ENCODE data around the gene FGD2. TPM values are rescaled to one million over a fixed set of nuclear protein-coding genes. Genes with fewer than 3 reads are reported as not detected.
A peak's percentile ranks its signal among the peaks of the same experiment; 100 is the strongest.

The FGD2 gene
- total RNA-seq, 1 experiment from 2014 or later, result 0.44 TPM

- TF ChIP-seq EZH2 (IDR thresholded peaks at IDR 0.05; ENCODE audit: low read length, unreplicated experiment), result no peak
- peak; percentile 83 for TF ChIP-seq CTCF (conservative IDR thresholded peaks at IDR 0.05; ENCODE audit: low read depth, low read length)
- H3K4me1 ChIP-seq (ENCODE audit: insufficient read depth, low read length), result peaks cover 54% of the 10 kb centered on the region
- POLR2A ChIA-PET (ENCODE audit: unreplicated experiment), result interaction anchor here (0.9 kb wide), 1 partner anchor 68 kb away, joined by 3 read pairs; no protein-coding TSS in a partner anchor
Measured at GRCh38 chr6:37059344-37060194, 54.1 kb downstream of the FGD2 start.

GRCh38 chr6:37060195-37060559, 54.7 kb downstream of the FGD2 start:
- intact Hi-C loops (cut with micrococcal nuclease), result no loop called here
- Histone ChIP-seq H3K27ac (ENCODE audit: low read length) (peak overlapping the region; percentile 91), H3K36me3 (ENCODE audit: low read depth, low read length) (no peaks in the 10 kb centered on the region), H3K4me2 (ENCODE audit: low read length) (peak overlapping the region; percentile 84), H3K79me2 (ENCODE audit: low read length) (no peaks in the 10 kb centered on the region), H3K9me2 (replicated peaks; ENCODE audit: low read length) (no peaks in the 10 kb centered on the region), H3K4me1 (ENCODE audit: insufficient read depth, low read length) (peaks cover 50% of the 10 kb centered on the region), H3F3A (ENCODE audit: low read length, unreplicated experiment) (no peaks in the 10 kb centered on the region), H3K9ac (ENCODE audit: low read length) (peak overlapping the region; percentile 77), H3K9me3 (ENCODE audit: low read length) (no peaks in the 10 kb centered on the region), H2AFZ (ENCODE audit: low read length) (no peak overlapping the region), H4K20me1 (ENCODE audit: low read length) (no peaks in the 10 kb centered on the region), H3K27me3 (ENCODE audit: low read length) (no peaks in the 10 kb centered on the region), H3K4me3 (ENCODE audit: low read length) (peak overlapping the region; percentile 58; the same call in 1 of the 2 replicates)
- ATAC-seq, result no peak
- ChIA-PET CTCF (no interaction called here), POLR2A (ENCODE audit: unreplicated experiment) (no interaction called here)
- DNase-seq, result peak; percentile 18
- BruUV-seq (replicated peaks), result no TSS peak
- TF ChIP-seq EZH2phosphoT487 (IDR thresholded peaks at IDR 0.05; ENCODE audit: borderline replicate concordance, low read length), result no peak
- no peak for TF ChIP-seq EZH2 (IDR thresholded peaks at IDR 0.05; ENCODE audit: low read length, unreplicated experiment)

More at GRCh38 chr6:37059344-37060194, 54.1 kb downstream of the FGD2 start:
- CTCF ChIA-PET, result interaction anchor here (0.7 to 1.6 kb wide), 2 partner anchors 31 to 151 kb away, joined by 3 to 4 read pairs; no protein-coding TSS in a partner anchor
- Histone ChIP-seq H2AFZ (ENCODE audit: low read length) (peak overlapping the region; percentile 62), H3K9me3 (ENCODE audit: low read length) (no peaks in the 10 kb centered on the region), H3K9me2 (replicated peaks; ENCODE audit: low read length) (no peaks in the 10 kb centered on the region), H3K36me3 (ENCODE audit: low read depth, low read length) (no peaks in the 10 kb centered on the region), H3K79me2 (ENCODE audit: low read length) (no peaks in the 10 kb centered on the region), H3K27me3 (ENCODE audit: low read length) (no peaks in the 10 kb centered on the region), H4K20me1 (ENCODE audit: low read length) (no peaks in the 10 kb centered on the region), H3K27ac (ENCODE audit: low read length) (peak overlapping the region; percentile 91), H3F3A (ENCODE audit: low read length, unreplicated experiment) (no peaks in the 10 kb centered on the region), H3K4me3 (ENCODE audit: low read length) (peak overlapping the region; percentile 58; the same call in 1 of the 2 replicates), H3K9ac (ENCODE audit: low read length) (peak overlapping the region; percentile 77), H3K4me2 (ENCODE audit: low read length) (peak overlapping the region; percentile 84)
- intact Hi-C loops (cut with micrococcal nuclease), result loop anchor here (1.0 kb wide), 4 partner anchors 44 to 113 kb away; no protein-coding TSS in a partner anchor
- DNase-seq (peak; percentile 97), ATAC-seq (peak; percentile 71)
- TSS peak; percentile 71 for BruUV-seq (replicated peaks)

- Histone ChIP-seq H3K4me1 (ENCODE audit: insufficient read depth, low read length) (peaks cover 39% of the 10 kb centered on the region), H3K79me2 (ENCODE audit: low read length) (no peaks in the 10 kb centered on the region), H3K9ac (ENCODE audit: low read length) (no peak overlapping the region), H3K27me3 (ENCODE audit: low read length) (no peaks in the 10 kb centered on the region), H3K27ac (ENCODE audit: low read length) (no peak overlapping the region), H3K4me2 (ENCODE audit: low read length) (no peak overlapping the region), H4K20me1 (ENCODE audit: low read length) (no peaks in the 10 kb centered on the region), H3K9me2 (replicated peaks; ENCODE audit: low read length) (no peaks in the 10 kb centered on the region), H2AFZ (ENCODE audit: low read length) (no peak overlapping the region), H3F3A (ENCODE audit: low read length, unreplicated experiment) (no peaks in the 10 kb centered on the region), H3K9me3 (ENCODE audit: low read length) (no peaks in the 10 kb centered on the region), H3K4me3 (ENCODE audit: low read length) (no peak overlapping the region), H3K36me3 (ENCODE audit: low read depth, low read length) (no peaks in the 10 kb centered on the region)
- TF ChIP-seq CTCF (conservative IDR thresholded peaks at IDR 0.05; ENCODE audit: low read depth, low read length), result no peak
- no peak for TF ChIP-seq EZH2 (IDR thresholded peaks at IDR 0.05; ENCODE audit: low read length, unreplicated experiment)
- TF ChIP-seq EZH2phosphoT487 (IDR thresholded peaks at IDR 0.05; ENCODE audit: borderline replicate concordance, low read length), result no peak
- no TSS peak for BruUV-seq (replicated peaks)
- ATAC-seq, result no peak
- ChIA-PET CTCF (no interaction called here), POLR2A (ENCODE audit: unreplicated experiment) (no interaction called here)
- intact Hi-C loops (cut with micrococcal nuclease), result no loop called here
- DNase-seq, result no peak
Measured at GRCh38 chr6:37061157-37061804, 55.8 kb downstream of the FGD2 start.
